ENCODE data around the gene RPS6KA5. TPM values are rescaled to one million over a fixed set of nuclear protein-coding genes. Genes with fewer than 3 reads are reported as not detected.
A peak's percentile ranks its signal among the peaks of the same experiment; 100 is the strongest.

The RPS6KA5 gene
- total and polyA plus RNA-seq, 7 experiments from 2014 or later: 17.7 to 43.5 (median 34.1) TPM

DNA sequence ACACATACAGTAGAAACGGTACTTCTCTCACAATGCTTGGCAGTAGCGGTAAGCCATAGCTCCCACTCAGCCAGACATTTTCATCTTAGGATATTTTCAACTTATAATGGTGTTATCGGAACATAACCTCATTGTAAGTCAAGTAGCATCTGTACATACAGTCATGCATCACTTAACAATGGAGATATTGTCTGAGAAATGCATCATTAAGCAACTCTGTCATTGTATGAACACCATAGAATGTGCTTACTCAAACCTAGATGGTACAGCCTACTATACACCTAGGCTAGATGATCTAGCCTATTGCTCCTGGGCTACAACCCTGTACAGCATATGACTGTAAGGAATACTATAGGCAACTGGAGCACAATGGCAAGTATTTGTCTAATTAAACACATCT is 40.8 kb downstream of the RPS6KA5 start:
- ChIA-PET CTCF (no interaction called here), POLR2A (no interaction called here)
- Mint-ChIP-seq H3K4me3 (no peak overlapping the region), H3K9me3 (peaks cover 0 to 3% (median 0%) of the 10 kb centered on the region in 11 donors), H3K27ac (peak overlapping the region in 2 of 9 donors; percentile 15 to 40), H3K36me3 (peaks cover 0 to 54% (median 6%) of the 10 kb centered on the region in 5 donors), H3K27me3 (no peaks in the 10 kb centered on the region), H3K4me1 (peaks cover 16 to 79% (median 72%) of the 10 kb centered on the region in 7 donors)
- intact Hi-C loops (cut with micrococcal nuclease): loop anchor here (5.0 to 10.0 kb wide), 4 partner anchors 32 to 223 kb away; partner anchors contain the start of gene GPR68 (in 1 of the 2)
- Histone ChIP-seq H3K27me3 (ENCODE audit: control insufficient read depth in 2 of 2, insufficient read depth in 2 of 2, low read length in 2 of 2) (no peaks in the 10 kb centered on the region), H3K4me1 (ENCODE audit: control insufficient read depth in 2 of 2, insufficient read depth in 2 of 2, low read length in 2 of 2) (peaks cover 12 to 13% of the 10 kb centered on the region in 2 donors), H3K4me3 (ENCODE audit: low read length) (no peak overlapping the region), H3K27ac (ENCODE audit: low read depth, low read length) (no peak overlapping the region), H3K9me3 (ENCODE audit: control insufficient read depth in 2 of 3, low read length in 3 of 3) (no peaks in the 10 kb centered on the region), H3K36me3 (ENCODE audit: control insufficient read depth in 2 of 3, insufficient read depth in 3 of 3, low read length in 3 of 3) (no peaks in the 10 kb centered on the region)
- ATAC-seq (no peak), DNase-seq (no peak)

DNA sequence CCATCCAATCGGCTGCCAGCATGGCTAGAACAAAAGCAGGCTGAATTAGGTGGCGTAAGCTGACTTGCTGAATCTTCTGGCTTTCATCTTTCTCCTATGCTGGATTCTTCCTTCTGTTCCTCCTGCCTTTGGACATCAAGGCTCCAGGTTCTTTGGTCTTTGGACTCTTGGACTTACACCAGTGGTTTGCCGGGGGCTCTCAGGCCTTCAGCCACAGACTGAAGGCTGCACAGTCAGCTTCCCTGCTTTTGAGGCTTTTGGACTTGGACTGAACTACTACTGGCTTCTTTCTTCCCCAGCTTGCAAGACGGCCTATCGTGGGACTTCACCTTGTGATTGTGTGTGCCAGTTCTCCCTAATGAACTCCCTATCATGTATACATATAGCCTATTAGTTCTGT is 42.0 kb downstream of the RPS6KA5 start:
- ChIA-PET CTCF (interaction anchor here (0.7 kb wide), 1 partner anchor 14 kb away, joined by 4 read pairs; no protein-coding TSS in a partner anchor), POLR2A (interaction anchor here (0.9 to 1.0 kb wide), 2 partner anchors 9 to 133 kb away, joined by 3 to 5 read pairs; no protein-coding TSS in a partner anchor)
- no peaks in the 10 kb centered on the region for H3K36me3 ChIP-seq (ENCODE audit: control insufficient read depth in 2 of 3, insufficient read depth in 3 of 3, low read length in 3 of 3)
- H3K9me3 Mint-ChIP-seq: peaks cover 0 to 3% (median 0%) of the 10 kb centered on the region in 11 donors
- peaks cover 12 to 13% of the 10 kb centered on the region in 2 donors for H3K4me1 ChIP-seq (ENCODE audit: control insufficient read depth in 2 of 2, insufficient read depth in 2 of 2, low read length in 2 of 2)
- DNase-seq (no peak), ATAC-seq (no peak)
- H3K27me3 ChIP-seq (ENCODE audit: control insufficient read depth in 2 of 2, insufficient read depth in 2 of 2, low read length in 2 of 2): no peaks in the 10 kb centered on the region
- no peaks in the 10 kb centered on the region for H3K27me3 Mint-ChIP-seq
- no peak overlapping the region for H3K4me3 Mint-ChIP-seq
- peak overlapping the region in 2 of 9 donors; percentile 12 to 40 for H3K27ac Mint-ChIP-seq
- H3K36me3 Mint-ChIP-seq: peaks cover 0 to 49% (median 6%) of the 10 kb centered on the region in 5 donors
- no peak overlapping the region for H3K27ac ChIP-seq (ENCODE audit: low read depth, low read length)
- no peaks in the 10 kb centered on the region for H3K9me3 ChIP-seq (ENCODE audit: control insufficient read depth in 2 of 3, low read length in 3 of 3)
- H3K4me3 ChIP-seq (ENCODE audit: low read length): no peak overlapping the region
- H3K4me1 Mint-ChIP-seq: peaks cover 16 to 67% (median 62%) of the 10 kb centered on the region in 7 donors
- intact Hi-C loops (cut with micrococcal nuclease): no loop called here

DNA sequence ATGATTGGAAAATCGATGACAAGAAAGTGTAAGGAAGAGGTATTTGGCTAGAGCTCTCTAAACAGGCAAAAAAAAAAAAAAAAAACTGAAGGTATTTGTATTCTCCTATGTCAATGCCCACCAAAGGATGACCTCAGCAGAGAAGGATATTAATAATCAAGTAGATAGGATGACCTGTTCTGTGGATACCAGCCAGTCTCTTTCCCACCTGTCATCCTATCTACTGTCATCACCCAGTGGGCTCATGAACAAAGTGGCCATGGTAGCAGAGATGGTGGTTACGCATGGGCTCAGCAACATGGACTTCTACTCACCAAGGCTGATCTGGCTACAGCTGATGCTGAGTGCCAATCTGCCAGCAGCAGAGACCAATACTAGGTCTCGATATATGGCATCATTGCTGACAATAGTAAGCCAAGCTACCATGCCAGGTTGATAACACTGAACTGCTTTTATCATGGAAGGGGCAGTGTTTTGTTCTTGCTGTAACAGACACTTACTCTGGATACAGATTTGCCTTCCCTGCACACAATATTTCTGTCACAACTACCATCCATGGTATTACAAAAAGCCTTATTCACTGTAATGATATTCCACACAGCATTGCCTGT is 43.5 kb downstream of the RPS6KA5 start:
- no peak overlapping the region for H3K4me3 Mint-ChIP-seq
- intact Hi-C loops (cut with micrococcal nuclease): loop anchor here in 1 of 2 donors (1.0 kb wide), 1 partner anchor 9 kb away; no protein-coding TSS in a partner anchor
- H3K4me1 ChIP-seq (ENCODE audit: control insufficient read depth in 2 of 2, insufficient read depth in 2 of 2, low read length in 2 of 2): peaks cover 1 to 16% of the 10 kb centered on the region in 2 donors
- ChIA-PET POLR2A (no interaction called here), CTCF (no interaction called here)
- H3K36me3 ChIP-seq (ENCODE audit: control insufficient read depth in 2 of 3, insufficient read depth in 3 of 3, low read length in 3 of 3): no peaks in the 10 kb centered on the region
- ATAC-seq (no peak), DNase-seq (no peak)
- no peak overlapping the region for H3K27ac ChIP-seq (ENCODE audit: low read depth, low read length)
- peaks cover 14 to 54% (median 52%) of the 10 kb centered on the region in 7 donors for H3K4me1 Mint-ChIP-seq
- H3K36me3 Mint-ChIP-seq: peaks cover 0 to 44% (median 6%) of the 10 kb centered on the region in 5 donors
- H3K27me3 ChIP-seq (ENCODE audit: control insufficient read depth in 2 of 2, insufficient read depth in 2 of 2, low read length in 2 of 2): no peaks in the 10 kb centered on the region
- peak overlapping the region in 1 of 9 donors; percentile 11 for H3K27ac Mint-ChIP-seq
- no peaks in the 10 kb centered on the region for H3K9me3 ChIP-seq (ENCODE audit: control insufficient read depth in 2 of 3, low read length in 3 of 3)
- H3K4me3 ChIP-seq (ENCODE audit: low read length): no peak overlapping the region
- H3K9me3 Mint-ChIP-seq: peaks cover 0 to 2% (median 0%) of the 10 kb centered on the region in 11 donors
- H3K27me3 Mint-ChIP-seq: no peaks in the 10 kb centered on the region

DNA sequence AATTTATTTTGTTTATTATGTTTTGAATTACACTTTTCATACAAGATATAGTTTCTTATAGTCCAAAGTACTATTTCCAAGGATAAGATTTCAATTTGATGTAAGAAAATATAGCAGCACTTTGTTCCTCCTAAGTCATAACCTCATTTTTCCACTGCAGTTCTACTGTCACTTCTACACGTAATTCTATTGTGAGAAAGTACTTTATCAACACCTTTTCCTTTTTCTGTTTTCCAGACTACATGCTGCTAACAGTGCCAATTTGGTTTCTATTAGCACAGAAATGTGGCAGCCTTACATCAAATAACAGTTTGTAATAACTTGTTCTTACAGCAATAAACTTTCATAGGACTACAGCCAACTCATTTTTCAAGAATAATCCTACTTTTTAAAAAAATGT is 45.0 kb downstream of the RPS6KA5 start:
- H3K9me3 ChIP-seq (ENCODE audit: control insufficient read depth in 2 of 3, low read length in 3 of 3): no peaks in the 10 kb centered on the region
- Mint-ChIP-seq H3K27me3 (no peaks in the 10 kb centered on the region), H3K27ac (peak overlapping the region in 2 of 9 donors; percentile 2 to 9), H3K36me3 (peaks cover 0 to 44% (median 6%) of the 10 kb centered on the region in 5 donors), H3K4me3 (no peak overlapping the region), H3K9me3 (peaks cover 0 to 3% (median 0%) of the 10 kb centered on the region in 11 donors), H3K4me1 (peaks cover 13 to 54% (median 48%) of the 10 kb centered on the region in 7 donors)
- no peaks in the 10 kb centered on the region for H3K36me3 ChIP-seq (ENCODE audit: control insufficient read depth in 2 of 3, insufficient read depth in 3 of 3, low read length in 3 of 3)
- no peak for ATAC-seq
- peaks cover 0 to 19% of the 10 kb centered on the region in 2 donors for H3K4me1 ChIP-seq (ENCODE audit: control insufficient read depth in 2 of 2, insufficient read depth in 2 of 2, low read length in 2 of 2)
- CTCF ChIA-PET: no interaction called here
- intact Hi-C loops (cut with micrococcal nuclease): no loop called here
- POLR2A ChIA-PET: no interaction called here
- no peak for DNase-seq
- no peak overlapping the region for H3K4me3 ChIP-seq (ENCODE audit: low read length)
- H3K27ac ChIP-seq (ENCODE audit: low read depth, low read length): no peak overlapping the region
- no peaks in the 10 kb centered on the region for H3K27me3 ChIP-seq (ENCODE audit: control insufficient read depth in 2 of 2, insufficient read depth in 2 of 2, low read length in 2 of 2)

DNA sequence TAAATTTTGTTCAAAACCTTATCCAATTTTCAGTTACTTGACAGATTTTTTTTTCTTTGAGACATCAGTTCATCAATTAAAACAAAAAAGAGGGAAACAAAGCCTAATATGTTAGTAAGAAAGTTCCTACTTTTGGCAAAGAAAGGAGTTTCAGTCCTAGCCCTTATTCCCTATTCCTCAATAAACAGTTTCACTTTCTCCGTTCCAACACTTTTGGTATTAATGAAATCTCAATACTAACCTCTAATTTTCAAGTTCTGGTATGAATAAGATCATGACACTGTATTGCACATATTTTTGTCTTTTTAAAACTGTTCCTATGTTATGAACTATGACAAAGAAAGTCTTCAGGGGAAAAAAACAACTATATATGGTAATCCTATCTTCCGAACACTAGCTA is 48.4 kb downstream of the RPS6KA5 start:
- ChIA-PET CTCF (no interaction called here), POLR2A (interaction anchor here (0.7 kb wide), 1 partner anchor 498 kb away, joined by 3 read pairs; the partner anchor contains the start of gene PPP4R3A)
- Histone ChIP-seq H3K9me3 (ENCODE audit: control insufficient read depth in 2 of 3, low read length in 3 of 3) (no peaks in the 10 kb centered on the region), H3K36me3 (ENCODE audit: control insufficient read depth in 2 of 3, insufficient read depth in 3 of 3, low read length in 3 of 3) (no peaks in the 10 kb centered on the region), H3K27me3 (ENCODE audit: control insufficient read depth in 2 of 2, insufficient read depth in 2 of 2, low read length in 2 of 2) (no peaks in the 10 kb centered on the region), H3K4me3 (ENCODE audit: low read length) (no peak overlapping the region), H3K27ac (ENCODE audit: low read depth, low read length) (no peak overlapping the region), H3K4me1 (ENCODE audit: control insufficient read depth in 2 of 2, insufficient read depth in 2 of 2, low read length in 2 of 2) (peaks cover 0 to 34% of the 10 kb centered on the region in 2 donors)
- intact Hi-C loops (cut with micrococcal nuclease): loop anchor here in 1 of 2 donors (2.0 kb wide), 1 partner anchor 17 kb away; no protein-coding TSS in a partner anchor
- Mint-ChIP-seq H3K4me3 (no peak overlapping the region), H3K9me3 (peaks cover 0 to 3% (median 0%) of the 10 kb centered on the region in 11 donors), H3K27me3 (no peaks in the 10 kb centered on the region), H3K4me1 (peaks cover 27 to 56% (median 49%) of the 10 kb centered on the region in 7 donors), H3K27ac (no peak overlapping the region), H3K36me3 (peaks cover 0 to 27% (median 0%) of the 10 kb centered on the region in 5 donors)
- DNase-seq (no peak), ATAC-seq (no peak)

DNA sequence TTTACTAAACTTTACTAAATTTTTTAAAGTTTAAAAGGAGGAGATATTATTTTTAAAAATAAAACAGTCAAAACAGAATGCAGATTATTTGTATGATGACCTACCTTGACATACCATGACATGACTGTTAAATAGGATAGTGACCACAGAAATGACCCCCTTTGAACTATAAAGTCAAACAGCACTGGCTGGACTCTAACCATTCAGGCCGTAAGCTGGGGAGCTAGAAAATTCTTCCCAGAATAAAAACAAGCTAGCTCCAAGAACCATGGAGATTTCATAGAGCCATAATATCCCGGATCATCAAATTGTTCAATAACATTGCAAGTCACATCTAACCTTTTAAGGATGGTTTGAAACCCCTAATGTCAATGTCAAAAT is 50.3 kb downstream of the RPS6KA5 start:
- H3K9me3 ChIP-seq (ENCODE audit: control insufficient read depth in 2 of 3, low read length in 3 of 3): no peaks in the 10 kb centered on the region
- H3K27ac ChIP-seq (ENCODE audit: low read depth, low read length): no peak overlapping the region
- H3K27me3 Mint-ChIP-seq: no peaks in the 10 kb centered on the region
- CTCF ChIA-PET: no interaction called here
- no peak overlapping the region for H3K4me3 ChIP-seq (ENCODE audit: low read length)
- H3K4me3 Mint-ChIP-seq: peak overlapping the region in 2 of 10 donors; percentile 55 to 69
- no peak for DNase-seq
- POLR2A ChIA-PET: interaction anchor here (0.6 to 1.0 kb wide), 4 partner anchors 9 to 276 kb away, joined by 3 to 5 read pairs (median 3); no protein-coding TSS in a partner anchor
- intact Hi-C loops (cut with micrococcal nuclease): no loop called here
- H3K27ac Mint-ChIP-seq: peak overlapping the region in 3 of 9 donors; percentile 46 to 66 (median 66)
- H3K4me1 Mint-ChIP-seq: peaks cover 30 to 49% (median 43%) of the 10 kb centered on the region in 7 donors
- H3K27me3 ChIP-seq (ENCODE audit: control insufficient read depth in 2 of 2, insufficient read depth in 2 of 2, low read length in 2 of 2): no peaks in the 10 kb centered on the region
- H3K9me3 Mint-ChIP-seq: peaks cover 0 to 2% (median 0%) of the 10 kb centered on the region in 11 donors
- peaks cover 0 to 28% of the 10 kb centered on the region in 2 donors for H3K4me1 ChIP-seq (ENCODE audit: control insufficient read depth in 2 of 2, insufficient read depth in 2 of 2, low read length in 2 of 2)
- peaks cover 0 to 27% (median 0%) of the 10 kb centered on the region in 5 donors for H3K36me3 Mint-ChIP-seq
- ATAC-seq: no peak
- H3K36me3 ChIP-seq (ENCODE audit: control insufficient read depth in 2 of 3, insufficient read depth in 3 of 3, low read length in 3 of 3): no peaks in the 10 kb centered on the region

All from naive thymus-derived CD4-positive, alpha-beta T cell (primary cell).